ENCODE results near the gene OTOL1. TPM values are rescaled to one million over a fixed set of nuclear protein-coding genes. Genes with fewer than 3 reads are reported as not detected.
"Not testable (repeated sequence)": the region's sequence is repeated elsewhere in the genome, so short reads cannot be mapped to it uniquely, and the experiment has no call there.

OTOL1 gene
- total RNA-seq, 3 donors from 2014 or later, result not detected

GRCh38 chr3:161471211-161471610, 25.4 kb upstream of the OTOL1 start:
- no peaks in the 10 kb centered on the region for H3K36me3 ChIP-seq (ENCODE audit: low read depth)
- DNase-seq (no peak), ATAC-seq (no peak)
- intact Hi-C loops (cut with DNase I, micrococcal nuclease), result no loop called here
- H3K4me3 ChIP-seq, result no peak overlapping the region
- no peaks in the 10 kb centered on the region for H3K9me3 ChIP-seq
- TF ChIP-seq CTCF (IDR thresholded peaks at IDR 0.05), result no peak
- H3K4me1 ChIP-seq (ENCODE audit: low read depth), result no peaks in the 10 kb centered on the region

- no peak for ATAC-seq
- no peaks in the 10 kb centered on the region for H3K4me1 ChIP-seq (ENCODE audit: low read depth)
- intact Hi-C loops (cut with DNase I, micrococcal nuclease), result no loop called here
Measured at GRCh38 chr3:161474139-161474538, 22.5 kb upstream of the OTOL1 start.

GRCh38 chr3:161474741-161475140, 21.9 kb upstream of the OTOL1 start:
- Histone ChIP-seq H3K36me3 (ENCODE audit: low read depth) (no peaks in the 10 kb centered on the region), H3K4me1 (ENCODE audit: low read depth) (no peaks in the 10 kb centered on the region), H3K9me3 (no peaks in the 10 kb centered on the region), H3K4me3 (no peak overlapping the region)
- DNase-seq (no peak), ATAC-seq (no peak)
- intact Hi-C loops (cut with DNase I, micrococcal nuclease), result no loop called here
- TF ChIP-seq CTCF (IDR thresholded peaks at IDR 0.05), result no peak

More at GRCh38 chr3:161474139-161474538, 22.5 kb upstream of the OTOL1 start:
- no peak overlapping the region for H3K4me3 ChIP-seq
- TF ChIP-seq CTCF (IDR thresholded peaks at IDR 0.05), result no peak
- H3K36me3 ChIP-seq (ENCODE audit: low read depth), result no peaks in the 10 kb centered on the region
- H3K9me3 ChIP-seq, result no peaks in the 10 kb centered on the region
- DNase-seq, result no peak

DNA sequence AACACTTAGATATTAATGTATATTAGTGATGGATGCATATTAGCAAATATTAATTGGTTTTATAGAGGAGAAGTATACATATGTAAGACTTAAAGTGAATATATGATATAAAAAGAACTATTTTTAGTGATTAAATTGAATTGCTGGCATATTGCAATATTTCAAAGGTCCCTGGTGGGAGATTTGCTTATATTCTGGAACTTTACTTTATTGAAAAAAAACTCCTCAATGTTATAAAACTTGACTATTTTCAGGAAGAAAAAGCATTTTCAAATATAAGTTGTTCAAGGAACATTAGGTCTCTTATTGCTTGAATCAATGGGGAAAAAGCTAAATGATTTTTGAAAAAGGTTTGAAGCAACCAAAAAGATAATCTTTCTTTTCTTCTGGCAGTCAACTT, 21.4 kb upstream of the OTOL1 start:
- no peak overlapping the region for H3K4me3 ChIP-seq
- intact Hi-C loops (cut with DNase I, micrococcal nuclease), result no loop called here
- DNase-seq, result no peak
- H3K36me3 ChIP-seq (ENCODE audit: low read depth), result no peaks in the 10 kb centered on the region
- no peak for ATAC-seq
- H3K4me1 ChIP-seq (ENCODE audit: low read depth), result no peaks in the 10 kb centered on the region
- H3K9me3 ChIP-seq, result no peaks in the 10 kb centered on the region
- TF ChIP-seq CTCF (IDR thresholded peaks at IDR 0.05), result no peak

- intact Hi-C loops (cut with DNase I, micrococcal nuclease), result no loop called here
- no peak for TF ChIP-seq CTCF (IDR thresholded peaks at IDR 0.05)
- ATAC-seq, result no peak
- Histone ChIP-seq H3K4me1 (ENCODE audit: low read depth) (no peaks in the 10 kb centered on the region), H3K4me3 (no peak overlapping the region), H3K36me3 (ENCODE audit: low read depth) (no peaks in the 10 kb centered on the region), H3K9me3 (no peaks in the 10 kb centered on the region)
- no peak for DNase-seq
Measured at GRCh38 chr3:161475905-161476304, 20.7 kb upstream of the OTOL1 start.

- Histone ChIP-seq H3K4me3 (no peak overlapping the region), H3K36me3 (ENCODE audit: low read depth) (no peaks in the 10 kb centered on the region), H3K4me1 (ENCODE audit: low read depth) (no peaks in the 10 kb centered on the region), H3K9me3 (no peaks in the 10 kb centered on the region)
- DNase-seq, result no peak
- ATAC-seq, result no peak
- TF ChIP-seq CTCF (IDR thresholded peaks at IDR 0.05), result no peak
- intact Hi-C loops (cut with DNase I, micrococcal nuclease), result no loop called here
Measured at GRCh38 chr3:161484226-161484625, 12.4 kb upstream of the OTOL1 start.

DNA sequence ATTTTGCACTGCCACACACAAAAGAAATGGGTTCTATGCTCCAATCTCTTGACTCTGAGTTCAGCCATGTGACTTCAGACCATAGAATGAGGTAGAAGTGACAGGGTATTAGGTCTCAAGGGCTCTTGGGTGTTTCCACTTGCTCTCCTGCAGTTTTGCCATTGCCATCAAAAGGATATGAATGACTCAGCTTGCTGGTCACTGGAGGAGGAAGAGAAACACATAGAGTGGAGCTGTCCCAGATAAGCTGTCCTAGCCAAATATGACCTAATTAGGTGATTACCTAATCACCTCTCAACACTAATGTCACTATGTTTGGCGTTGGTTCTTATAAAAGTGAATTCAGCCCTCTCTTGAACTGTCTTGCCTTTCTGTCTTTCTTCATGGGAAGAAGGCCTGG, 8.3 kb upstream of the OTOL1 start:
- H3K4me3 ChIP-seq; H3K9me3 ChIP-seq; H3K4me1 ChIP-seq (ENCODE audit: low read depth); H3K36me3 ChIP-seq (ENCODE audit: low read depth); ATAC-seq; DNase-seq; intact Hi-C loops (cut with DNase I, micrococcal nuclease): not testable (repeated sequence)

All from mucosa of descending colon (tissue), 3 donors.